HEK293 (cell line): ENCODE data around the gene MGAT1.

ENCODE experiments used
- CTCF ChIA-PET: fragments of 350-600 bp; formaldehyde crosslinking; extraction: SDS; loops from one replicate; lab custom pipeline; 2021; ENCODE audit warnings: antibody characterized with exemption; lab: Yijun Ruan, JAX
- POLR2A ChIA-PET: fragments of 300-600 bp; formaldehyde crosslinking; extraction: SDS; loops from one replicate; lab custom pipeline; 2020; ENCODE audit warnings: antibody characterized with exemption, inconsistent platforms; lab: Yijun Ruan, JAX
- H3K27ac ChIP-seq: fragments of 200-500 bp; sonication (Bioruptor generic); 2 replicates; pipeline ENCODE4 v1.5.1; 2014; ENCODE audit warnings: low read depth, low read length, control low read depth, inconsistent platforms; ENCODE audit errors: extremely low read depth
- H3K36me3 ChIP-seq, 2 experiments: fragments of 200-500 bp in 1 of 2; sonication (Bioruptor generic) in 1 of 2; 1 replicate in 1 of 2; 2 replicates in 1 of 2; pipeline ENCODE4 v1.5.1; 2014 to 2017; ENCODE audit warnings: inconsistent platforms in 2 of 2, low read length in 2 of 2; ENCODE audit not compliant: control insufficient read depth in 2 of 2, insufficient read depth in 1 of 2
- H3K4me1 ChIP-seq: fragments of 200-500 bp; sonication (Bioruptor generic); 2 replicates; pipeline ENCODE4 v1.5.1; 2014; ENCODE audit warnings: mild to moderate bottlenecking, low read length, inconsistent platforms; ENCODE audit not compliant: control insufficient read depth, insufficient read depth
- H3K4me3 ChIP-seq: 2 replicates; pipeline ENCODE4 v1.5.1; 2011; ENCODE audit warnings: low read depth, mild to moderate bottlenecking, control low read depth, low read length, moderate library complexity
- H3K9me3 ChIP-seq: fragments of 200-500 bp; sonication (Bioruptor generic); 2 replicates; pipeline ENCODE4 v1.5.1; 2014; ENCODE audit warnings: low read depth, low read length, inconsistent platforms; ENCODE audit not compliant: control insufficient read depth, insufficient read depth
- EGR2 ChIP-seq: fragments of 450-650 bp; formaldehyde crosslinking; IDR thresholded peaks from 2 replicates; pipeline ENCODE4 v1.5.1; 2016; ENCODE audit warnings: low read depth, missing biosample characterization, missing genetic modification characterization
- GLI2 ChIP-seq: fragments of 450-650 bp; formaldehyde crosslinking; IDR thresholded peaks from 2 replicates; pipeline ENCODE4; 2017; ENCODE audit warnings: missing biosample characterization, missing genetic modification characterization, low read depth, borderline replicate concordance
- GLIS1 ChIP-seq: fragments of 450-650 bp; formaldehyde crosslinking; IDR thresholded peaks from 2 replicates; pipeline ENCODE4 v1.5.1; 2016; ENCODE audit warnings: missing biosample characterization, missing genetic modification characterization
- OVOL3 ChIP-seq: fragments of 450-650 bp; formaldehyde crosslinking; IDR thresholded peaks from 2 replicates; pipeline ENCODE4 v1.5.1; 2016; ENCODE audit warnings: missing biosample characterization, missing genetic modification characterization
- SETDB1 ChIP-seq: IDR thresholded peaks from one replicate; pipeline ENCODE4 v1.6.1; 2017; ENCODE audit warnings: mild to moderate bottlenecking, low read length, moderate library complexity, mixed read lengths; ENCODE audit not compliant: insufficient read length
- TCF7L2 ChIP-seq: IDR thresholded peaks from 2 replicates; pipeline ENCODE4 v1.6.1; 2011; ENCODE audit warnings: low read depth, mild to moderate bottlenecking, inconsistent platforms, low read length, moderate library complexity, borderline replicate concordance
- ZBTB48 ChIP-seq: fragments of 450-650 bp; formaldehyde crosslinking; IDR thresholded peaks from 2 replicates; pipeline ENCODE4 v1.5.1; 2016; ENCODE audit warnings: missing biosample characterization, missing genetic modification characterization
- ZNF146 ChIP-seq: fragments of 450-650 bp; formaldehyde crosslinking; IDR thresholded peaks from 2 replicates; pipeline ENCODE4 v1.5.1; 2016; ENCODE audit warnings: missing biosample characterization, missing genetic modification characterization
- ZNF155 ChIP-seq: fragments of 450-650 bp; formaldehyde crosslinking; IDR thresholded peaks from 2 replicates; pipeline ENCODE4 v1.5.1; 2016; ENCODE audit warnings: missing biosample characterization, missing genetic modification characterization
- ZNF157 ChIP-seq: fragments of 450-650 bp; formaldehyde crosslinking; IDR thresholded peaks from 2 replicates; pipeline ENCODE4 v1.5.1; 2016; ENCODE audit warnings: missing biosample characterization, missing genetic modification characterization
- ZNF24 ChIP-seq: fragments of 450-650 bp; formaldehyde crosslinking; IDR thresholded peaks from 2 replicates; pipeline ENCODE4 v1.5.1; 2016; ENCODE audit warnings: missing biosample characterization, missing genetic modification characterization
- ZNF341 ChIP-seq: fragments of 450-650 bp; formaldehyde crosslinking; IDR thresholded peaks from 2 replicates; pipeline ENCODE4; 2016; ENCODE audit warnings: low read depth, missing biosample characterization, missing genetic modification characterization
- ZNF37A ChIP-seq: fragments of 450-650 bp; IDR thresholded peaks from 2 replicates; pipeline ENCODE4 v1.5.1; 2018; ENCODE audit warnings: missing biosample characterization, missing genetic modification characterization
- ZNF423 ChIP-seq: fragments of 450-650 bp; formaldehyde crosslinking; IDR thresholded peaks from 2 replicates; pipeline ENCODE4 v1.5.1; 2016; ENCODE audit warnings: missing biosample characterization, missing genetic modification characterization
- ZNF501 ChIP-seq: fragments of 450-650 bp; formaldehyde crosslinking; IDR thresholded peaks from 2 replicates; pipeline ENCODE4 v1.5.1; 2016; ENCODE audit warnings: missing biosample characterization, missing genetic modification characterization
- ZNF514 ChIP-seq: fragments of 450-650 bp; formaldehyde crosslinking; IDR thresholded peaks from 2 replicates; pipeline ENCODE4 v1.5.1; 2016; ENCODE audit warnings: missing biosample characterization, missing genetic modification characterization
- ZNF521 ChIP-seq: fragments of 450-650 bp; formaldehyde crosslinking; IDR thresholded peaks from 2 replicates; pipeline ENCODE4 v1.5.1; 2017; ENCODE audit warnings: missing biosample characterization, mild to moderate bottlenecking, missing genetic modification characterization
- ZNF561 ChIP-seq: fragments of 450-650 bp; IDR thresholded peaks from 2 replicates; pipeline ENCODE4 v1.5.1; 2018; ENCODE audit warnings: missing biosample characterization, missing genetic modification characterization, borderline replicate concordance
- ZNF571 ChIP-seq: fragments of 450-650 bp; formaldehyde crosslinking; IDR thresholded peaks from 2 replicates; pipeline ENCODE4 v1.5.0; 2017; ENCODE audit warnings: missing biosample characterization, missing genetic modification characterization
- ZNF596 ChIP-seq: fragments of 450-650 bp; IDR thresholded peaks from 2 replicates; pipeline ENCODE4 v1.5.0; 2018; ENCODE audit warnings: missing biosample characterization, mild to moderate bottlenecking, missing genetic modification characterization, moderate library complexity
- ZNF600 ChIP-seq: fragments of 450-650 bp; formaldehyde crosslinking; IDR thresholded peaks from 2 replicates; pipeline ENCODE4 v1.5.1; 2016; ENCODE audit warnings: missing biosample characterization, missing genetic modification characterization
- ZNF629 ChIP-seq: fragments of 450-650 bp; formaldehyde crosslinking; IDR thresholded peaks from 2 replicates; pipeline ENCODE4 v1.5.1; 2017; ENCODE audit warnings: missing biosample characterization, missing genetic modification characterization
- ZNF768 ChIP-seq: fragments of 450-650 bp; formaldehyde crosslinking; IDR thresholded peaks from 2 replicates; pipeline ENCODE4 v1.5.1; 2018; ENCODE audit warnings: missing biosample characterization, mild to moderate bottlenecking, missing genetic modification characterization
- ZSCAN23 ChIP-seq: fragments of 450-650 bp; formaldehyde crosslinking; IDR thresholded peaks from 2 replicates; pipeline ENCODE4 v1.5.1; 2016; ENCODE audit warnings: missing biosample characterization, missing genetic modification characterization
- TF ChIP-seq, protein P1 (sequence below): fragments of 450-650 bp; formaldehyde crosslinking; IDR thresholded peaks from 2 replicates; pipeline ENCODE4 v1.5.1; 2016; ENCODE audit warnings: missing biosample characterization, missing genetic modification characterization
- TF ChIP-seq, protein P2 (sequence below): fragments of 450-650 bp; formaldehyde crosslinking; IDR thresholded peaks from 2 replicates; pipeline ENCODE4 v1.5.1; 2016; ENCODE audit warnings: missing biosample characterization, missing genetic modification characterization
- TF ChIP-seq, protein P3 (sequence below): fragments of 450-650 bp; formaldehyde crosslinking; IDR thresholded peaks from 2 replicates; pipeline ENCODE4 v1.5.1; 2016; ENCODE audit warnings: missing biosample characterization, missing genetic modification characterization

MGAT1 gene

DNA sequence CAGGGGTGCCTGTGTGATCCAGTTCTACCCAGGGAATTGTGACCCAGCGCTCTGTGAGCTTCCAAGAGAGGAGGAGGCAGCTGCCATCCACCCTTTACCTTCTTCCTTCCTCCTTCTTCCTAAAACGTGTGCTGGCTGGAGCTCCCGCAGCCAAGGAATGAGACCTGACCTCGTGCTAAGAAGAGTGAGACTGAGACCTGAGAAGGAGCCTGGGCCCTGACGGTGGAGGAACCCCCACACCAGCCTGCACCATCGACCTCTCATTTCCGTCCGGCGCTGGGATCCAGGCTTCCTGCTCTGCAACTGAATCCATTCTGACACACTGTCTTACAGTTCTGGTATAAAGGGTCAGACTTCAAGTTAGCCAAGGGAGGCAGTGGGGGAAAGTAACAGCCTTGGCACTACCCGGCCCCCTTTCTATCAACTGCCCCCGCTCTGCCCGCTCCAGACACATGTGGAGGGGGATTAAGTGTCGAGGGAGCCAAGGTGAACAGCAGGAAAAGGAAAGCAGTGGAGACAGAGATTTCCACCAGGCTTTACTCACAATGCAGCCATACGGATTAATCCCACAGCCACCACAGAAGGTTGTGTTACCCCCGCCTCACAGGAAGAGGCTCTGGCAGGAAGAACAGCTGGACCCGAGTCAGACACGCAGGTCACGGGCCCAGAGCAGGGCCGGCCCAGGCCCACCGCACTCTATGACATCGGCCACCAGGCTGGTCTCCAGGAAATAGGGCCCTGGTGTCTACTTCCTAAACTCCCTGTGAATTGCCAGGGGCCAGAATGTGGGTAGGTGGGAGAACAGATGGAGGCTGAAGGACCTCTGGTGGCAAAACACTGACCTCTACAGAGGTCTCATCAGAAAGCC lies 15.8 kb downstream of the MGAT1 start (continued):
- TF ChIP-seq, protein P1, sequence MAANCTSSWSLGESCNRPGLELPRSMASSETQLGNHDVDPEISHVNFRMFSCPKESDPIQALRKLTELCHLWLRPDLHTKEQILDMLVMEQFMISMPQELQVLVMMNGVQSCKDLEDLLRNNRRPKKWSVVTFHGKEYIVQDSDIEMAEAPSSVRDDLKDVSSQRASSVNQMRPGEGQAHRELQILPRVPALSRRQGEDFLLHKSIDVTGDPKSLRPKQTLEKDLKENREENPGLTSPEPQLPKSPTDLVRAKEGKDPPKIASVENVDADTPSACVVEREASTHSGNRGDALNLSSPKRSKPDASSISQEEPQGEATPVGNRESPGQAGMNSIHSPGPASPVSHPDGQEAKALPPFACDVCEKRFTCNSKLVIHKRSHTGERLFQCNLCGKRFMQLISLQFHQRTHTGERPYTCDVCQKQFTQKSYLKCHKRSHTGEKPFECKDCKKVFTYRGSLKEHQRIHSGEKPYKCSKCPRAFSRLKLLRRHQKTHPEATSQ (tag by site-specific recombination) = no peak
- TF ChIP-seq GLI2 (tag by site-specific recombination) (no peak), SETDB1 (no peak)

DNA sequence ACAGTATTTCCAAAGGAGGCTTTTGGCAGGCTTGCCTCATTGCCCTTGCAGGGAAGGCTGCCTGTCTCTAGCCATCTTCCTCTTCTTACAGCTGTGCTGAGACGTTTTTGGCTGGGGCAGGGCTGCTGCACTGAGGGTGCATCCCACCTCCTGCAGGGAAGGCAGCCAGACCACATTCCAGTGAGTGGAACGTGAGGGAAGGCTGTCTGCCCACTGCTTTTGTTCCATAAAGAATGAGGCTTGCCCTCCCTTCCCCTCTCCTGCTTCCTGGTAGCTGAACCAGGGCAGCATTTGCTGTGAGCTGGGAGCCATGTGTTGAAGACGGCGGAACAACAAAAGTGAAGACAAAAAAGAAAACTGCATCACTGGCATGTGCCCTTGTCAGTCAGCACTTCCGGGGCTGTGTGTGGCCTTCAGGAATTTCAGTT lies 16.8 kb downstream of the MGAT1 start:
- ChIA-PET POLR2A (no interaction called here), CTCF (interaction anchor here (1.0 to 5.5 kb wide), 4 partner anchors 9 to 374 kb away, joined by 3 to 26 read pairs (median 7); no protein-coding TSS in a partner anchor)
- peaks cover 0 to 15% of the 10 kb centered on the region in 2 experiments; a peak in 2 of 3 replicates for H3K36me3 ChIP-seq
- H3K4me3 ChIP-seq = no peak overlapping the region
- H3K27ac ChIP-seq = no peak overlapping the region
- H3K9me3 ChIP-seq = no peaks in the 10 kb centered on the region
- H3K4me1 ChIP-seq = no peaks in the 10 kb centered on the region
- no peak for TF ChIP-seq ZNF423 (tag by site-specific recombination)
- TF ChIP-seq ZNF600 (tag by site-specific recombination) = 0 out of 2 replicates have a peak, but pooled peaks have one; percentile 16
- TF ChIP-seq ZNF768 (tag by site-specific recombination) = no peak
- TF ChIP-seq, protein P2, sequence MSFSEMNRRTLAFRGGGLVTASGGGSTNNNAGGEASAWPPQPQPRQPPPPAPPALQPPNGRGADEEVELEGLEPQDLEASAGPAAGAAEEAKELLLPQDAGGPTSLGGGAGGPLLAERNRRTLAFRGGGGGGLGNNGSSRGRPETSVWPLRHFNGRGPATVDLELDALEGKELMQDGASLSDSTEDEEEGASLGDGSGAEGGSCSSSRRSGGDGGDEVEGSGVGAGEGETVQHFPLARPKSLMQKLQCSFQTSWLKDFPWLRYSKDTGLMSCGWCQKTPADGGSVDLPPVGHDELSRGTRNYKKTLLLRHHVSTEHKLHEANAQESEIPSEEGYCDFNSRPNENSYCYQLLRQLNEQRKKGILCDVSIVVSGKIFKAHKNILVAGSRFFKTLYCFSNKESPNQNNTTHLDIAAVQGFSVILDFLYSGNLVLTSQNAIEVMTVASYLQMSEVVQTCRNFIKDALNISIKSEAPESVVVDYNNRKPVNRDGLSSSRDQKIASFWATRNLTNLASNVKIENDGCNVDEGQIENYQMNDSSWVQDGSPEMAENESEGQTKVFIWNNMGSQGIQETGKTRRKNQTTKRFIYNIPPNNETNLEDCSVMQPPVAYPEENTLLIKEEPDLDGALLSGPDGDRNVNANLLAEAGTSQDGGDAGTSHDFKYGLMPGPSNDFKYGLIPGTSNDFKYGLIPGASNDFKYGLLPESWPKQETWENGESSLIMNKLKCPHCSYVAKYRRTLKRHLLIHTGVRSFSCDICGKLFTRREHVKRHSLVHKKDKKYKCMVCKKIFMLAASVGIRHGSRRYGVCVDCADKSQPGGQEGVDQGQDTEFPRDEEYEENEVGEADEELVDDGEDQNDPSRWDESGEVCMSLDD = no peak
- no peak for TF ChIP-seq ZNF521 (tag by site-specific recombination)
- no peak for TF ChIP-seq ZNF561 (tag by site-specific recombination)
- TF ChIP-seq GLIS1 (tag by site-specific recombination) = no peak
- TF ChIP-seq ZBTB48 (tag by site-specific recombination) = no peak
- TF ChIP-seq EGR2 (tag by site-specific recombination) = 0 out of 2 replicates have a peak, but pooled peaks have one; percentile 35

DNA sequence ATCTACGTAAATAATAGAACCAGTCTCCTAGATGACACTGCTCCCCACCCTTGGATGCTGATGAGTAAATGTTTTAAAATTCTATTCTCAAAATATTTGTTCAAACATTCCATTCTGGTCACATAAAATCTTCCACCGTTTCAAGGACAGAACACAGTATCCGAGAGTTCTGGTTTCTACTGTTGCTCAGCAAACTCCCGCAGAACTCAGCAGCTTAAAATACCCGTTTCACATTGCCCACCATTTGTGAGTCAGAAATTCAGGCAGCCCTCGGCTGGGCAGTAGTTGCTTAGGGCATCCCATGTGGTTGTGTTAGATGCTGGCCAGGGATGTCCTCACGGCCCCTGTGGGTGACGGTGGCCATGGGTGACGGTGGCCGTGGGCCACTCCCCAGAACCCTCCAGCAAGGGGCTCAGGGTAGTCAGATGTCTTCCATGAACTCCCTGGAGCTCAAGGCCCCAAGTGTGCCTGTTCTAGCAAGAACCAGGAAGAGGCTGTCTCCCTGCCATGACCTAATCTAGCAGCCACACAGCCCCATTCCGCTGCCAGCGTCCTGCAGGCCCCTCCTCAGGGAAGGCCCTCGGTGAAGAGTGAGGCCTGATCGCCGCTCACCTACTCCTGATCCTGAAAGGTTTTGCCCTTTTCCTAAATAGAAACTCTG lies 17.4 kb downstream of the MGAT1 start:
- no peak overlapping the region for H3K27ac ChIP-seq
- H3K36me3 ChIP-seq = peaks cover 0 to 11% of the 10 kb centered on the region in 2 experiments; a peak in 2 of 3 replicates
- POLR2A ChIA-PET = no interaction called here

More for the DNA sequence above, 17.4 kb downstream of the MGAT1 start:
- CTCF ChIA-PET = interaction anchor here (0.6 to 5.5 kb wide), 8 partner anchors 9 to 374 kb away, joined by 3 to 26 read pairs (median 3); no protein-coding TSS in a partner anchor
- Histone ChIP-seq H3K9me3 (no peaks in the 10 kb centered on the region), H3K4me1 (no peaks in the 10 kb centered on the region), H3K4me3 (no peak overlapping the region)
- no peak for TF ChIP-seq OVOL3 (tag by site-specific recombination)
- TF ChIP-seq ZNF155 (tag by site-specific recombination) = no peak
- TF ChIP-seq, protein P3, sequence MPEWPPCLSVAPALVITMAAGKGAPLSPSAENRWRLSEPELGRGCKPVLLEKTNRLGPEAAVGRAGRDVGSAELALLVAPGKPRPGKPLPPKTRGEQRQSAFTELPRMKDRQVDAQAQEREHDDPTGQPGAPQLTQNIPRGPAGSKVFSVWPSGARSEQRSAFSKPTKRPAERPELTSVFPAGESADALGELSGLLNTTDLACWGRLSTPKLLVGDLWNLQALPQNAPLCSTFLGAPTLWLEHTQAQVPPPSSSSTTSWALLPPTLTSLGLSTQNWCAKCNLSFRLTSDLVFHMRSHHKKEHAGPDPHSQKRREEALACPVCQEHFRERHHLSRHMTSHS (tag by site-specific recombination) = no peak
- no peak for TF ChIP-seq ZNF571 (tag by site-specific recombination)
- no peak for TF ChIP-seq ZNF501 (tag by site-specific recombination)
- no peak for TF ChIP-seq ZSCAN23
- no peak for TF ChIP-seq ZNF629 (tag by site-specific recombination)
- no peak for TF ChIP-seq ZNF37A
- TF ChIP-seq ZNF146 (tag by site-specific recombination) = no peak
- TF ChIP-seq TCF7L2 = no peak
- TF ChIP-seq ZNF514 (tag by site-specific recombination) = no peak
- TF ChIP-seq ZNF596 (tag by site-specific recombination) = no peak
- TF ChIP-seq, protein P1 (tag by site-specific recombination) = no peak
- no peak for TF ChIP-seq ZNF24
- TF ChIP-seq ZNF341 (tag by site-specific recombination) = no peak
- TF ChIP-seq ZNF157 (tag by site-specific recombination) = no peak
